Stimulated activated CD8-positive, alpha-beta memory T cell treated with anti-CD3 and anti-CD28 coated beads, Interleukin-2, amount 100 ng/mL, for 1 hour (primary cell): ENCODE measurements around the gene GABARAP.

Experiments used
- DNase-seq, 2 donors: peaks; one replicate each; pipeline ENCODE4 v3.0.0-alpha.2; 2020; ENCODE audit warnings: low read depth in 2 of 2

GABARAP gene

GRCh38 chr17:7241783-7242716, at the start of gene GABARAP:
Gene GABARAP (minus strand): TSS chr17:7242449. CDS start chr17:7242330, 119 bp downstream.
- peak; percentile 89 to 91 for DNase-seq

- DNase-seq = no peak
Observed at GRCh38 chr17:7290685-7291084, 48.4 kb upstream of the GABARAP start.

- no peak for DNase-seq
Observed at GRCh38 chr17:7290166-7290565, 47.9 kb upstream of the GABARAP start.

GRCh38 chr17:7289256-7290032, 47.2 kb upstream of the GABARAP start:
- no peak for DNase-seq

- DNase-seq = no peak
Observed at GRCh38 chr17:7285679-7286078, 43.4 kb upstream of the GABARAP start.

GRCh38 chr17:7284911-7285310, 42.7 kb upstream of the GABARAP start:
- DNase-seq = no peak

GRCh38 chr17:7283471-7284216, 41.4 kb upstream of the GABARAP start:
- no peak for DNase-seq

- DNase-seq = no peak
Observed at GRCh38 chr17:7282752-7283321, 40.6 kb upstream of the GABARAP start.

GRCh38 chr17:7281953-7282751, 39.9 kb upstream of the GABARAP start:
- no peak for DNase-seq

- DNase-seq = peak; percentile 55 to 72
Observed at GRCh38 chr17:7281074-7281952, 39.1 kb upstream of the GABARAP start, which contains the start of gene SLC2A4. Gene SLC2A4 (plus strand): TSS chr17:7281718. CDS start chr17:7281935, 217 bp downstream.

- DNase-seq = peak; percentile 69 to 75
Observed at GRCh38 chr17:7280519-7281073, 38.3 kb upstream of the GABARAP start.

GRCh38 chr17:7279448-7279847, 37.2 kb upstream of the GABARAP start:
- no peak for DNase-seq

- no peak for DNase-seq
Observed at GRCh38 chr17:7266784-7267183, 24.5 kb upstream of the GABARAP start.

- DNase-seq = no peak
Observed at GRCh38 chr17:7263801-7264078, 21.5 kb upstream of the GABARAP start.

- DNase-seq = no peak
Observed at GRCh38 chr17:7262935-7263800, 20.9 kb upstream of the GABARAP start.

GRCh38 chr17:7262192-7262934, 20.1 kb upstream of the GABARAP start, which contains the start of gene CLDN7:
Gene CLDN7 (minus strand): TSS chr17:7262478. CDS start chr17:7262043, 435 bp downstream.
- no peak for DNase-seq

- no peak for DNase-seq
Observed at GRCh38 chr17:7261379-7262191, 19.3 kb upstream of the GABARAP start.
